ENCODE measurements around the gene MTPN. TPM values are rescaled to one million over a fixed set of nuclear protein-coding genes. Genes with fewer than 3 reads are reported as not detected.

MTPN gene
- polyA plus RNA-seq, 1 experiment, result 99.4 TPM

DNA sequence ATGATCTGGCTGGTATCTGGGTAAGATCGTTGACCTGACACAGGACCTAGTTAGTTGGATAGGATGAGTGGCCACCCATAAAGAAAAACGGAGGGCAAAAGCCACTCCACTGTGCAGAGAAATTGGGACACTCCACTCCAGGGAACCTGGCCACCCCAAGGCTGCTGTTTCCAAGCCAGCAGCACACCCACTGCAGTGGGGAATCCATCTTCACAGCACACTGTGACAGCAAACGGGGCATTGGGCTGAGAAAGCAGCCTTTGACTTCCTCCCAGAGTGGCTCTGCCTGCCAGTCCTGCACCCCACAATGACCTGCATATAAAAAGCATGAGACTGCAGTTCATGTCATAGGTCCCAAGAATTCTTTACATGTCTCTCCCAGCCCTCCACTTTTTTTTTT lies 52.9 kb downstream of the MTPN start:
- POLR2A ChIA-PET, result no interaction called here
- no peaks in the 10 kb centered on the region for H3K36me3 ChIP-seq (ENCODE audit: control insufficient read depth, insufficient read depth, low read length)
- DNase-seq (ENCODE audit: low read depth), result no peak
- CTCF ChIA-PET, result interaction anchor here (0.9 kb wide), 1 partner anchor 127 kb away, joined by 3 read pairs; no protein-coding TSS in a partner anchor
- no peak for TF ChIP-seq CTCF (IDR thresholded peaks at IDR 0.05; ENCODE audit: insufficient read depth, low read depth, low read length)
- no peak overlapping the region for H3K4me3 ChIP-seq (ENCODE audit: low read depth, low read length)
- no peaks in the 10 kb centered on the region for H3K27me3 ChIP-seq (ENCODE audit: control insufficient read depth, insufficient read depth, low read length)

- POLR2A ChIA-PET, result no interaction called here
- CTCF ChIA-PET, result interaction anchor here (1.6 kb wide), 1 partner anchor 10 kb away, joined by 3 read pairs; no protein-coding TSS in a partner anchor
- TF ChIP-seq CTCF (IDR thresholded peaks at IDR 0.05; ENCODE audit: insufficient read depth, low read depth, low read length), result no peak
- Histone ChIP-seq H3K36me3 (ENCODE audit: control insufficient read depth, insufficient read depth, low read length) (no peaks in the 10 kb centered on the region), H3K27me3 (ENCODE audit: control insufficient read depth, insufficient read depth, low read length) (no peaks in the 10 kb centered on the region), H3K4me3 (ENCODE audit: low read depth, low read length) (no peak overlapping the region)
- DNase-seq (ENCODE audit: low read depth), result no peak
Measured at GRCh38 chr7:135922263-135922662, 54.9 kb downstream of the MTPN start.

- Histone ChIP-seq H3K36me3 (ENCODE audit: control insufficient read depth, insufficient read depth, low read length) (no peaks in the 10 kb centered on the region), H3K4me3 (ENCODE audit: low read depth, low read length) (no peak overlapping the region), H3K27me3 (ENCODE audit: control insufficient read depth, insufficient read depth, low read length) (no peaks in the 10 kb centered on the region)
- no peak for DNase-seq (ENCODE audit: low read depth)
- no peak for TF ChIP-seq CTCF (IDR thresholded peaks at IDR 0.05; ENCODE audit: insufficient read depth, low read depth, low read length)
- CTCF ChIA-PET, result interaction anchor here (0.5 to 0.6 kb wide), 2 partner anchors 67 to 379 kb away, joined by 4 read pairs; no protein-coding TSS in a partner anchor
- POLR2A ChIA-PET, result interaction anchor here (0.6 kb wide), 1 partner anchor 8 kb away, joined by 5 read pairs; no protein-coding TSS in a partner anchor
Measured at GRCh38 chr7:135920478-135920877, 56.7 kb downstream of the MTPN start.

- no peak for DNase-seq (ENCODE audit: low read depth)
- ChIA-PET POLR2A (no interaction called here), CTCF (interaction anchor here (0.6 kb wide), 1 partner anchor 12 kb away, joined by 3 read pairs; no protein-coding TSS in a partner anchor)
- TF ChIP-seq CTCF (IDR thresholded peaks at IDR 0.05; ENCODE audit: insufficient read depth, low read depth, low read length), result no peak
- Histone ChIP-seq H3K4me3 (ENCODE audit: low read depth, low read length) (no peak overlapping the region), H3K36me3 (ENCODE audit: control insufficient read depth, insufficient read depth, low read length) (no peaks in the 10 kb centered on the region), H3K27me3 (ENCODE audit: control insufficient read depth, insufficient read depth, low read length) (no peaks in the 10 kb centered on the region)
Measured at GRCh38 chr7:135919071-135919841, 57.9 kb downstream of the MTPN start.

DNA sequence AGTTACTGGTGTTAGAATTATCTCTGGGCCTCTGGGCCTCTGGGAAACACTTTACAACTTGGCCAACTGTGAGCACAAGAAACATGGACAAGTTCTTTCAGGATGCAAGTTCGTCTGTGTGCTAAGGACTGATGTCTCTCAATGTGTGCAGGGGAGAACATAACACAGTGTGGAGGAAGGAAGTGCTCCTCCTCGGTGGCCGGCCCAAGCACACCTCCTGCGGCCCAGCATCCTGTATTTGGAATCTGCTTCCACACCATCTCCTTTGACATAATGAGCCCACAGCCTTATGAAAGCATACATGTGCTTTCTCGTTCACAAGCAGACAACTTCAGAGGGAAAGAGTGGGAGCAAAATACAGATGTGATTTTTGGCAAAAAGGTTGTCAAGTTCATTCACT lies 59.0 kb downstream of the MTPN start:
- CTCF ChIA-PET, result no interaction called here
- DNase-seq (ENCODE audit: low read depth), result no peak
- H3K36me3 ChIP-seq (ENCODE audit: control insufficient read depth, insufficient read depth, low read length), result no peaks in the 10 kb centered on the region
- no peak overlapping the region for H3K4me3 ChIP-seq (ENCODE audit: low read depth, low read length)
- no peaks in the 10 kb centered on the region for H3K27me3 ChIP-seq (ENCODE audit: control insufficient read depth, insufficient read depth, low read length)
- POLR2A ChIA-PET, result no interaction called here
- no peak for TF ChIP-seq CTCF (IDR thresholded peaks at IDR 0.05; ENCODE audit: insufficient read depth, low read depth, low read length)

Measured in BJ (cell line).